ENCODE results near the gene CADM2.
"Not testable (repeated sequence)": the region's sequence is repeated elsewhere in the genome, so short reads cannot be mapped to it uniquely, and the experiment has no call there.

The CADM2 gene

DNA sequence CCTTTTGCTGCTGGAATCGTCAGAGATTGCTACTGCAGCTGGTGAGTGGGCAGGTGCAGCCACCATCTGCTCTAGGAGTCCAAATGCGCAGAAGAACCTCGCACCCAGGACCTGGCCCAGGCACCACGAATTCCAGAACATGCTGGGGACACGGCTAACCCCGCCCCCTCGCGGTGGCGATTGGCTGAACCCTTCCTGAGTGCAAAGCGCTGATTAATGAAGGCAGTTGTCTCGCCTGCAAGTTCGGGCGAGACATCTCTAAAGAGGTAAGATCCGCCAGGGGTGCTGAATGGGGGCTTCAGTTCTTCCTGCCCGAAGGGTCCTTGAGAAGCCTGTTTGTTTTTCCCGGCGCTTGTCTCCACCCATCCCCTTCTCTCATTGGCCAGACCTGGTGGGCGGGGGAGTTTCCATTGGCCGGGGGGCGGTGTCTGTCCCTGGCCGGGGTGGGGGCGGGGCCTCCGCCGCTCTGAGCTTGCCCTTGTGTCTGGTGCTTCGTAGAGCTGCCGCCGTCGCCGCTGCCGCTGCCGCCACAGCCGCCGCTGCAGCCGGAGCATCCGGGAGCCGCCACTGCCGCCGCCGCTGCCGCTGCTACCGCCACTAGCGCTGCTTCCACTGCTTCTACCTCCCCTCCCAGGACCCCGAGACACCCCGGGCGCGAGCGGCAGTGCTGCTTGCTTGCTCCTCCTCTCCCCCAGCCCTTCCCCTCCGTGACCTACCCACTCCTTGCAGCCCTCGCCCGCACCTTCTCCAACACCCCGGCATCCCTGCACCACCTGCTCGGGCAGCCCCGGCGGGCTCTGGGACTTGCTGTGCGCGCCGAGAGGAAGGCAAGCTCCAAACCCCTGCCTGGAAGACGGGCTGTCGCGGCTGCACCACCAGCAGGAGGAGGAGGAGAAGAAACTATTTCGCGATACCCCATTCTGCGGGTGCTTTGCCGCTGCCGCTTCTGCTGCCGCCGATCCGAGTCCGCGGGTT is at the start of gene CADM2:
CADM2 (plus strand) TSS at position 495 of the 975 bp plus-strand sequence.
- DNase-seq (ENCODE audit: low read depth in 4 of 4, low spot score in 1 of 4) = peak; percentile 30 to 65 (median 42)

GRCh38 chr3:84918592-84918991 is 40.2 kb upstream of the CADM2 start:
- DNase-seq (ENCODE audit: low read depth in 4 of 4, low spot score in 1 of 4) = not testable (repeated sequence)

DNA sequence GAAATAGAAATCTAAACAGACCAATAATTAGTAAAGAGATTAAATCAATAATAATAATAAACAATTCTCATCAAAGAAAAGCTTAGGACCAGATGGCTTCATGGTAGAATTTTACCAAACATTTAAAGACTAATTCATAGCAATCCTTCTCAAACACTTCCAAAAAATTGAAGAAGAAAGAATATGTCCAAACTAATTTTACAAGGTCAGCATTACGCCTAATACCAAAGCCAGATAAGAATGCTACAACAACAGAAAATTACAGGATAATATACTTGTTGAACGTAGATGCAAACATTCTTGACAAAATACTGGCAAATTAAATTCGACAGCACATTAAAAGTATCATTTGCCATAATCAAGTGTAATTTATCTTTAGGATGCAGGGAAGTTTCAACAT is 36.1 kb upstream of the CADM2 start:
- no peak for DNase-seq (ENCODE audit: low read depth in 4 of 4, low spot score in 1 of 4)

DNA sequence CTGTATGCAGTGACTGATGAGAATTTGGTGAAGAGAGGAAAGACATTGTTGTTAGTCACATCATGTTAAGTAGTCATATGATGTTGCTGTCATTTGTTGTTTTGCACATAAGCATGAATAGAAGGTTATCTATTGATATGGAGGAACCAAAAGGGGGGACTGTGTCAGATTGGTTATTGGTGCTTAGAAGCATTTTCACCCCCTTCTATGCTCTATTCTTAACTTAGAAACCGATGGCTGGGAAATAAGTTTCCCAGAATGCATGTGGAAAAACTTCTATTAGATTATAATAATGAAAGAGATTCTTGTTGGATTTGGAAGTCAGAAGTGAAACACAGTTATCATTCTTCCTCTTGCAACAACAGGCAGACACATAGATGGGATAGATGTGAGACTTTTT is 33.2 kb upstream of the CADM2 start:
- no peak for DNase-seq (ENCODE audit: low read depth in 4 of 4, low spot score in 1 of 4)

GRCh38 chr3:84943379-84943778 is 15.4 kb upstream of the CADM2 start:
- DNase-seq (ENCODE audit: low read depth in 4 of 4, low spot score in 1 of 4) = no peak

DNA sequence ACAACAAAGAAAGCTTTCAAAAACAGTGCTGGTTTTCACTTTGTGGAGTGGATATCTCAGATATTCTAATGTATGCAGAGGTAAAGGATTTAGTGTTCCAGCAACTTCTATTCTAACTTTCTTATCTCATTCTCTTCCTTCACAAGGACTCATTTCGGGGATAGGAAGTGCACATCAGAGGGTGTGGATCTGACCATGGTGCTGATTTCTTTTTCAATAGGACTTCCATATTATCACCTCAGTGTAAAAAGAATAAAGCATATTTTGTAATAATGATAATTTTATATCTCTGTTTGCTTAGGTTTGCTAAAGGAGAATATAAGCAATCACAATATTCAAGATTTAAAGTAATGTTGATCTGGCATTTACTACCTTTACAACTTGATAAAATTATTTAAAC is 12.5 kb upstream of the CADM2 start:
- DNase-seq (ENCODE audit: low read depth in 4 of 4, low spot score in 1 of 4) = no peak

GRCh38 chr3:84959470-84960271 is 882 bp downstream of the CADM2 start:
- no peak for DNase-seq (ENCODE audit: low read depth in 4 of 4, low spot score in 1 of 4)

DNA sequence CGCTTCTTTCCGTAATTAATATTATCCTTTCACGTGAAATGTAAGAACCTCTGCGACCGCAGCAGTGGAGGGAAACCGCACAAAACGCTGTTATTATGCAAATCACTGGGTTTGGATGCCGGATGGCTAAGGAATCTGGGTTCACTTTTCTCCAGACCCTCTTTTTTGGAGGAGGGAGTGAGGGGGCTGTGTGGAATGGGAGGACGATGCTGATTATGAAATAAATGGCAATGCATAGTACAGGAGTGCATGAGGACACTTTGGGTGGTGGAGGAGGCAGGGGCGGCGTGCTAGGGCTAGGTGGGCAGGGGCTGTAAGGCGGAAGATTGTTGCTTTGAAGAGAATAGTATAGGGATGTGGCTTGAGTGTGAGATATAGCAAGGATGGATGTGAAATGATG is 1.8 kb downstream of the CADM2 start:
- no peak for DNase-seq (ENCODE audit: low read depth in 4 of 4, low spot score in 1 of 4)

GRCh38 chr3:84961011-84961410 is 2.2 kb downstream of the CADM2 start:
- no peak for DNase-seq (ENCODE audit: low read depth in 4 of 4, low spot score in 1 of 4)

- DNase-seq (ENCODE audit: low read depth in 4 of 4, low spot score in 1 of 4) = no peak
Measured at GRCh38 chr3:84961521-84962255, 2.9 kb downstream of the CADM2 start.

- DNase-seq (ENCODE audit: low read depth in 4 of 4, low spot score in 1 of 4) = no peak
Measured at GRCh38 chr3:84962415-84962814, 3.6 kb downstream of the CADM2 start.

GRCh38 chr3:84963137-84963536 is 4.3 kb downstream of the CADM2 start:
- no peak for DNase-seq (ENCODE audit: low read depth in 4 of 4, low spot score in 1 of 4)

GRCh38 chr3:84965141-84965540 is 6.4 kb downstream of the CADM2 start:
- DNase-seq (ENCODE audit: low read depth in 4 of 4, low spot score in 1 of 4) = no peak

- DNase-seq (ENCODE audit: low read depth in 4 of 4, low spot score in 1 of 4) = no peak
Measured at GRCh38 chr3:84967767-84968581, 9.2 kb downstream of the CADM2 start.

GRCh38 chr3:84968701-84969235 is 10.0 kb downstream of the CADM2 start:
- no peak for DNase-seq (ENCODE audit: low read depth in 4 of 4, low spot score in 1 of 4)

- DNase-seq (ENCODE audit: low read depth in 4 of 4, low spot score in 1 of 4) = no peak
Measured at GRCh38 chr3:84974347-84974746, 15.6 kb downstream of the CADM2 start.

DNA sequence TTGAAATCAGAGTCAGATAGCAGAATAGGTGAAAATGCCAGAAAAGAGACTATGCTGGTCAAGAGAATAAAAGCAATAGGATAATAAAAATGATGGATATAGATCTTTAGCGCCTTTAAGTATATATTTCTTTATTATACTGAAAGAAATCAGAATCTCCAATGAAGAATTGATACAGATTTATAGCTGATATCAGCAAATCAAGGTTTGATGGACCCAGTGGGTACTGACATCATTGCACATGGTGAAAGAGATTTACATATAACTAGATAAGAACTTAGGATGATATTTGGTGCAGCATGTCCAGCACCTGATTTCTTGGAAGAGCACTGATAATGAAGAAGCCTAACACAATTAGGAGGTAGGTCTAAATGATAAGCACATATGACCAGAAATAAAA is 18.2 kb downstream of the CADM2 start:
- DNase-seq (ENCODE audit: low read depth in 4 of 4, low spot score in 1 of 4) = no peak

DNA sequence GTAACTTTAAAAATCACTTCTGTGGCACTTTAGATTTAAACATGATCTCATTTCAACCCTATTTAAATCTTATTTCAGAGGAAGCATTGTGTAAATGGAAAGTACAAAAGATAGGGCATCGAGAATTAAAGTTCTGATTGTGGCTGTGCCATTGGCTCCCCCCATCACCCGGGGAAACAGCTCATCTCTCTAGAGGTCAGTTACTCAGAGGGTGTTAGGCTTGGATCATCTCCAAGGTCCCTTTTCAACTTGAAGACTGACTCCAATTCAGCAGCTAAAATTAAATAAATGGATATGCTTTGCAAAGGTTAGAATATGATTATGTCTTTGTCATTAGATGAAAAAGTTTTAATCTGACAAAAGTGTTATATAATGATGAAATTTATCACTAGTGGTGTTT is 20.1 kb downstream of the CADM2 start:
- no peak for DNase-seq (ENCODE audit: low read depth in 4 of 4, low spot score in 1 of 4)

DNA sequence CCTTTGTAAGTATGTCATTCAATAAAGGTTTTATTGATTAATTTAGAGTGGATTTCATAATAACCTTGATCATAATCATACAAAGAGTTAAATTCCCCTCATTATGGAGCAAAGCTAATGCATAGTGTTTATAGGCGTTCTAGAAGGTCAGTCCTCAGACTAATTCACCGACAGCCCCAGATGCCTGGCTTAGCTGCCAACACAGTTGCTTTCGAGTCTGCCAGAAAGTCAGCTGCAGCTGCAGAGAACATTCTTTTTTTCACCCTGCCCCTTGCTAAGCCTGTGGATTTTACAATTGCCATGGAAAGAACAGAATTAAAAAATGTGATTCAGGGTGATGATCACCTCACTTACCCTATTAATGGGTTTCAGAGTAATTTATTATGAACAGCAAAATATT is 21.2 kb downstream of the CADM2 start:
- no peak for DNase-seq (ENCODE audit: low read depth in 4 of 4, low spot score in 1 of 4)

- no peak for DNase-seq (ENCODE audit: low read depth in 4 of 4, low spot score in 1 of 4)
Measured at GRCh38 chr3:84980456-84980855, 21.7 kb downstream of the CADM2 start.

Data from stimulated activated CD4-positive, alpha-beta T cell treated with anti-CD3 and anti-CD28 coated beads, Interleukin-1b, Interleukin-23, amount 100 ng/mL, for 24 hours (primary cell).